Epithelial cell of esophagus (primary cell): ENCODE data around the gene RAB13.
"Not testable (repeated sequence)": the region's sequence is repeated elsewhere in the genome, so short reads cannot be mapped to it uniquely, and the experiment has no call there.

ENCODE experiments used
- DNase-seq: peaks from one replicate; pipeline ENCODE4 v3.0.0; 2010; ENCODE audit warnings: low read depth
- H3K4me3 ChIP-seq: 2 replicates; pipeline ENCODE4 v1.5.1; 2011; ENCODE audit warnings: mild to moderate bottlenecking, low read length, control low read depth
- TF ChIP-seq, protein P1 (sequence below): IDR thresholded peaks from 2 replicates; pipeline ENCODE4 v1.5.1; 2011; ENCODE audit warnings: low read depth, mild to moderate bottlenecking, low read length, control low read depth, inconsistent platforms; ENCODE audit not compliant: insufficient read depth; ENCODE audit errors: missing control alignments

The RAB13 gene

DNA sequence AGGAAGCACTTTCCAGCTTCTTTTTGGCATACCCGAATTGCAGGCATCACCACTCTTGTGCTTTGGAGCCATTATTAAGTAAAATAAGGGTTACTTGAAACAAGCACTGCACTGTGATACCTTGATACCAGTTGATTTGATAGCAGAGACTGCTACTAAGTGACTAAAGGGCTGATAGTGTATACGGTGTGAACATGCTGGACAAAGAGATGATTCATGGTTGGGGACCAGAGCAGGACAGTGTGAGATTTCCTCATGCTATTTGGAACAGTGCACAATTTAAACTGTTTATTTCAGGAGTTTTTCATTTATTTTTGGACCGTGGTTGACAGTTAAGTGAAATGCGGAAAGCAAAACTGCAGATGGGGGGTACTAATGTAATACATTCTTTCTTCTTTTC lies 14.3 kb upstream of the RAB13 start:
- TF ChIP-seq, protein P1, sequence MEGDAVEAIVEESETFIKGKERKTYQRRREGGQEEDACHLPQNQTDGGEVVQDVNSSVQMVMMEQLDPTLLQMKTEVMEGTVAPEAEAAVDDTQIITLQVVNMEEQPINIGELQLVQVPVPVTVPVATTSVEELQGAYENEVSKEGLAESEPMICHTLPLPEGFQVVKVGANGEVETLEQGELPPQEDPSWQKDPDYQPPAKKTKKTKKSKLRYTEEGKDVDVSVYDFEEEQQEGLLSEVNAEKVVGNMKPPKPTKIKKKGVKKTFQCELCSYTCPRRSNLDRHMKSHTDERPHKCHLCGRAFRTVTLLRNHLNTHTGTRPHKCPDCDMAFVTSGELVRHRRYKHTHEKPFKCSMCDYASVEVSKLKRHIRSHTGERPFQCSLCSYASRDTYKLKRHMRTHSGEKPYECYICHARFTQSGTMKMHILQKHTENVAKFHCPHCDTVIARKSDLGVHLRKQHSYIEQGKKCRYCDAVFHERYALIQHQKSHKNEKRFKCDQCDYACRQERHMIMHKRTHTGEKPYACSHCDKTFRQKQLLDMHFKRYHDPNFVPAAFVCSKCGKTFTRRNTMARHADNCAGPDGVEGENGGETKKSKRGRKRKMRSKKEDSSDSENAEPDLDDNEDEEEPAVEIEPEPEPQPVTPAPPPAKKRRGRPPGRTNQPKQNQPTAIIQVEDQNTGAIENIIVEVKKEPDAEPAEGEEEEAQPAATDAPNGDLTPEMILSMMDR: no peak
- DNase-seq: no peak

DNA sequence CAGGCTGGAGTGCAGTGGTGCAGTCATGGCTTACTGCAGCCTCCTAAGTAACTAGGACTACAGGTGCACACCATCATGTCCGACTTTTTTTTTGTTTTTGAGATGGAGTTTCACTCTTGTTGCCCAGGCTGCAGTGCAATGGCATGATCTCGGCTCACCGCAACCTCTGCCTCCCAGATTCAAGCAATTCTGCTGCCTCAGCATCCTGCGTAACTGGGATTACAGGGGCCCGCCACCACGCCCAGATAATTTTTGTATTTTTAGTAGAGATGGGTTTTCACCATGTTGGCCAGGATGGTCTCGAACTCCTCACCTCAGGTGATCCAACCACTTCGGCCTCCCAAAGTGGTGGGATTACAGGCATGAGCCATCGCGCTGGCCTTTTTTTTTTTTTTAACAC lies 10.7 kb upstream of the RAB13 start:
- DNase-seq, H3K4me3 ChIP-seq: not testable (repeated sequence)

More for the DNA sequence above, 14.3 kb upstream of the RAB13 start:
- H3K4me3 ChIP-seq: no peak overlapping the region

DNA sequence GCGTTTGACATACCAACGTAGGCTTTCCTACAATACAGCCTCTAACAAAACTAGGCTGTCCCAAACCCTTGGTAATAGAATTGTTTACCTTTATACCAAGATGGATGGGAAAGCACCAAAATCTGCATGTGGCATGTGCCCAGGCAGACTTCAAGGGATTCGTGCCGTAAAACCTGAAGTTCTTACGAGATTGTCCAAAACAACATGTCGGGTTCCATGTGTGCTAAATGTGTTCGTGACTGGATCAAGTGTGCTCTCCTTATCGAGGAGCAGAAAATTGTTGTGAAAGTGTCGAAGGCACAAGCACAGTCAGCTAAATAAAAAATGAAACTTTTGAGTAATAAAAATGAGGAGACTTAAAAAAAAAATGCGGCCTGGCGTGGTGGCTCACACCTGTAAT lies 9.5 kb upstream of the RAB13 start:
- TF ChIP-seq, protein P1: no peak
- no peak overlapping the region for H3K4me3 ChIP-seq
- no peak for DNase-seq

DNA sequence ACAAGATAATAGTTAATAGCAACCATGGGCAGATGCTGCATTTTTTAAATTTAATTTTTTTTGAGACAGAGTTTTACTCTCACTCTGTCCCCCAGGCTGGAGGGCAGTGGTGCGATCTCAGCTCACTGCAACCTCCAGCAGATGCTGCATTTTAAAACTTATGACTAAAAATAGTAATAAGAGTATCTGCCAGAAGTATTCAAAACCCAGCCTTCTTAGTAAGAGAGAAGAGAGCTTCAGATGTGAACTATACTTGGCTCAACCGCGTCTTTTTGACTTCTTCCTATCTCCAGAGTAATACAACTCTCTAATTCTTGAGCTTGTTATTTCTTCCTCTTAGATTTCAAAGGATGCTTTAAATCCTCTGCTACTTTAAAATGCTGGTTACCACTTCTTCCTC lies 9.1 kb upstream of the RAB13 start:
- TF ChIP-seq, protein P1: no peak
- DNase-seq: no peak
- no peak overlapping the region for H3K4me3 ChIP-seq

DNA sequence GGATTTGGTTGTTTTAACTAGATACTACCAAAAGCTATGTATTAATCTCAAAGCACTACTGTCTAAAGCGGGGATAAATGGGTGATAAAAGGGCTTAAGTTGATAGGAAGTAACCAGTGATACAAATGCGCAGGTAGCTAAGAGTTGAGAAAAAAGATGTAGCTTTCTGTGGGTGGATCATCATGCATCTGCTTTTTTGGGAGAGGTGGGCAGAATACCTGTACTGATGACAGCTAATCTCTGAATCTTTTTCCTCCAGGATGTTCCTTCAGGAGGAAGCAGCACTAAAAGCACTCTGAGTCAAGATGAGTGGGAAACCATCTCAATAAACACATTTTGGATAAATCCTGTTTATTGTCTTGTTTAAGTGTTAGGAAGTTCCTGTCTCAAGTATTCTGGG lies 5.7 kb upstream of the RAB13 start:
- DNase-seq: no peak
- peak overlapping the region; percentile 88 for H3K4me3 ChIP-seq
- TF ChIP-seq, protein P1: no peak

DNA sequence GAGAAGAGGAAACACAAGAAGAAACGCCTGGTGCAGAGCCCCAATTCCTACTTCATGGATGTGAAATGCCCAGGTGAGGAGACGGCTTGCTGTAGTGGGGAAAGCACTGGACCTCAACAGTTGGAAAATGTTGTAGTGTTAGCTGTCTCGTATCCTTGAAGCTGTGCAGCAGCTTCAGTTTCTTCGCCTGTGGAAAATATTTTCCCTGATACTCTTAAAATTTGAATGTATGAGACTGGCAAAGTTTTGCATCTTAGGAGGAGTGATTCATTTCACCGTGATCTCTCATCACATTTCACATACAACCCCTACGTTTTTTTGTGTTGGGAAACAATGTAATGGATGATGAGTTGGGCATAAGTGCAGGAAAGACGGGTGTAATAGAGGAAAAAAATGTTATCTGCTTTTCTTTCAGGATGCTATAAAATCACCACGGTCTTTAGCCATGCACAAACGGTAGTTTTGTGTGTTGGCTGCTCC lies 5.1 kb upstream of the RAB13 start:
- DNase-seq: no peak
- TF ChIP-seq, protein P1: no peak
- peak overlapping the region; percentile 88 for H3K4me3 ChIP-seq

DNA sequence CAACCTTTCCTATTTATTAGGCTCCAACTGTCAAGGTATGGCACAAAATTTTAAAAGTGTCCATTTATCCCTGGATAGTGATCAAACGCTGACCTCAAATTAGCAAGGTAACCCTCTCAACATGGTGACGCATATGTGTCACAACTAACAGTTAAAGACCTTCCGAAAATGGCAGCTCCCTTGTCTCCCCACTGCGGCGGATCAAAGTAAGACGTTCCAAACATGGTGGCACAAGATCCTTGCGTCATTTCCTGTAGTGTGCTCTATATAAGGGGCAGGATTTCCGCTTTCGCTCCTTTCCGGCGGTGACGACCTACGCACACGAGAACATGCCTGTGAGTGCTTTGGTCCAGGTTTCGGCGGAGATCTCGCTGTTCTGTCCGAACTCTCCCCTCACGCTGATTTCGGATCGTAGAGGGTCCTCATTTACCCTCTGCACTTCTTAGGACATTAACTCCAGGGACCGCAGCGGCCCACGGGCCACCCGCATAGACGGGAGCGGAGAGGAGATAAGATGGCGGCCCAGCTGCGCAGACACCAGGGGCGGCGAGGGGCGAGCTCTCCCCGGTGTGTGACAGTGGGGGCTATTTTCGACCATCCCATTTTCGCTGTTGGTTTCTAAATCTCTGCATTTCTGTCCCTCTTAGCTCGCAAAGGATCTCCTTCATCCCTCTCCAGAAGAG lies 4.5 kb upstream of the RAB13 start, which contains the start of gene RPS27:
Gene RPS27 (plus strand): TSS at position 295 of the 683 bp plus-strand sequence. CDS start 35 bp downstream, at position 330.
- TF ChIP-seq, protein P1: no peak
- DNase-seq: peak; percentile 97
- peak within 1 kb of the TSS; percentile 88 for H3K4me3 ChIP-seq
